Activated T-helper 1 cell treated with anti-CD3 and anti-CD28 coated beads, Interleukin-12 subunit alpha, Interleukin-12 subunit beta, Interleukin-2, Interleukin-4 antibody, amounts not matched to agents 30 ng/mL and 10 ng/mL and 1 ng/mL, durations not matched to agents 14 hours and 24 hours and 36 hours (primary cell): ENCODE data around the gene PCED1A. TPM values are rescaled to one million over a fixed set of nuclear protein-coding genes. Genes with fewer than 3 reads are reported as not detected.

Experiments
- DNase-seq: peaks from one replicate; pipeline ENCODE4 v3.0.0; 2021; ENCODE audit warnings: low spot score
- H3K27ac Mint-ChIP-seq: one replicate; pipeline ENCODE4 v1.8.0; 2021; ENCODE audit warnings: mild to moderate bottlenecking, mixed read lengths
- H3K27me3 Mint-ChIP-seq: one replicate; pipeline ENCODE4 v1.8.0; 2022; ENCODE audit warnings: mild to moderate bottlenecking, moderate library complexity, mixed read lengths; ENCODE audit not compliant: insufficient read depth
- H3K36me3 Mint-ChIP-seq: one replicate; pipeline ENCODE4 v1.8.0; 2021; ENCODE audit warnings: low read depth, mixed read lengths
- H3K4me1 Mint-ChIP-seq: one replicate; pipeline ENCODE4 v1.8.0; 2021; ENCODE audit warnings: low read depth, mixed read lengths
- H3K4me3 Mint-ChIP-seq: one replicate; pipeline ENCODE4 v1.8.0; 2021; ENCODE audit warnings: mild to moderate bottlenecking, moderate library complexity, mixed read lengths
- H3K9me3 Mint-ChIP-seq: one replicate; pipeline ENCODE4 v1.8.0; 2021; ENCODE audit warnings: mixed read lengths
- intact Hi-C: fragments of 100-400 bp; cut with micrococcal nuclease; formaldehyde crosslinking; loops from one replicate; pipeline ENCODE4 v1.15.1; 2024
- total RNA-seq: library from RNA; stranded (reverse); gene quantifications from 2 replicates; pipeline ENCODE4 v1.2.3, GENCODE V29; 2022

Gene PCED1A
- total RNA-seq, 1 donor from 2014 or later: 27.9 TPM

- peaks cover 7% of the 10 kb centered on the region for H3K36me3 Mint-ChIP-seq
- no peaks in the 10 kb centered on the region for H3K9me3 Mint-ChIP-seq
- H3K27me3 Mint-ChIP-seq: no peaks in the 10 kb centered on the region
- H3K4me3 Mint-ChIP-seq: no peak overlapping the region
- no peak for DNase-seq
- intact Hi-C loops: loop anchor here (10.0 kb wide), 1 partner anchor 144 kb away; no protein-coding TSS in a partner anchor
- H3K4me1 Mint-ChIP-seq: no peaks in the 10 kb centered on the region
- no peak overlapping the region for H3K27ac Mint-ChIP-seq
These were observed 18.1 kb upstream of the PCED1A start for GRCh38 chr20:2858591-2858990.

- Mint-ChIP-seq H3K9me3 (no peaks in the 10 kb centered on the region), H3K27me3 (no peaks in the 10 kb centered on the region), H3K4me3 (no peak overlapping the region), H3K36me3 (peaks cover 9% of the 10 kb centered on the region), H3K4me1 (peaks cover 18% of the 10 kb centered on the region), H3K27ac (no peak overlapping the region)
- no peak for DNase-seq
- intact Hi-C loops: loop anchor here (10.0 kb wide), 1 partner anchor 136 kb away; no protein-coding TSS in a partner anchor
These were observed 10.6 kb upstream of the PCED1A start for GRCh38 chr20:2851086-2851485.

- H3K4me1 Mint-ChIP-seq: peaks cover 25% of the 10 kb centered on the region
These were observed 9.1 kb upstream of the PCED1A start for GRCh38 chr20:2849529-2849928.

GRCh38 chr20:2847802-2848201 is 7.3 kb upstream of the PCED1A start:
- no peak overlapping the region for H3K27ac Mint-ChIP-seq
- intact Hi-C loops: no loop called here
- H3K4me3 Mint-ChIP-seq: no peak overlapping the region
- H3K9me3 Mint-ChIP-seq: no peaks in the 10 kb centered on the region
- H3K36me3 Mint-ChIP-seq: peaks cover 19% of the 10 kb centered on the region
- no peak for DNase-seq
- H3K27me3 Mint-ChIP-seq: no peaks in the 10 kb centered on the region
- peaks cover 31% of the 10 kb centered on the region for H3K4me1 Mint-ChIP-seq

More at GRCh38 chr20:2849529-2849928, 9.1 kb upstream of the PCED1A start:
- Mint-ChIP-seq H3K36me3 (peaks cover 13% of the 10 kb centered on the region), H3K27ac (no peak overlapping the region), H3K27me3 (no peaks in the 10 kb centered on the region), H3K9me3 (no peaks in the 10 kb centered on the region), H3K4me3 (no peak overlapping the region)
- DNase-seq: no peak
- intact Hi-C loops: no loop called here

- H3K27ac Mint-ChIP-seq: no peak overlapping the region
- peaks cover 20% of the 10 kb centered on the region for H3K4me1 Mint-ChIP-seq
- H3K4me3 Mint-ChIP-seq: no peak overlapping the region
- no peaks in the 10 kb centered on the region for H3K27me3 Mint-ChIP-seq
- no peak for DNase-seq
- peaks cover 19% of the 10 kb centered on the region for H3K36me3 Mint-ChIP-seq
- intact Hi-C loops: no loop called here
- H3K9me3 Mint-ChIP-seq: no peaks in the 10 kb centered on the region
These were observed 6.2 kb upstream of the PCED1A start for GRCh38 chr20:2846698-2847097.

- no peak for DNase-seq
- Mint-ChIP-seq H3K9me3 (no peaks in the 10 kb centered on the region), H3K4me3 (no peak overlapping the region), H3K36me3 (peaks cover 19% of the 10 kb centered on the region), H3K27ac (no peak overlapping the region), H3K27me3 (no peaks in the 10 kb centered on the region), H3K4me1 (peaks cover 24% of the 10 kb centered on the region)
- intact Hi-C loops: no loop called here
These were observed 5.2 kb upstream of the PCED1A start for GRCh38 chr20:2845607-2846006.

GRCh38 chr20:2840967-2841531 is 594 bp upstream of the PCED1A start:
- Mint-ChIP-seq H3K27ac (peak overlapping the region; percentile 82), H3K36me3 (peaks cover 26% of the 10 kb centered on the region), H3K9me3 (no peaks in the 10 kb centered on the region), H3K4me1 (peaks cover 32% of the 10 kb centered on the region), H3K4me3 (peak overlapping the region; percentile 92), H3K27me3 (no peaks in the 10 kb centered on the region)
- DNase-seq: peak; percentile 35
- intact Hi-C loops: loop anchor here (1.0 kb wide), 2 partner anchors 9 to 32 kb away; partner anchors contain the start of gene PTPRA

- Mint-ChIP-seq H3K27ac (peak overlapping the region; percentile 88), H3K4me3 (peak overlapping the region; percentile 83), H3K4me1 (peaks cover 27% of the 10 kb centered on the region), H3K36me3 (peaks cover 24% of the 10 kb centered on the region), H3K9me3 (no peaks in the 10 kb centered on the region), H3K27me3 (no peaks in the 10 kb centered on the region)
- intact Hi-C loops: loop anchor here (1.0 kb wide), 2 partner anchors 7 to 34 kb away; partner anchors contain the start of gene PTPRA
- no peak for DNase-seq
These were observed 720 bp downstream of the PCED1A start for GRCh38 chr20:2839732-2840137.

GRCh38 chr20:2838847-2839671 is 1.4 kb downstream of the PCED1A start:
- Mint-ChIP-seq H3K9me3 (no peaks in the 10 kb centered on the region), H3K36me3 (peaks cover 19% of the 10 kb centered on the region), H3K4me3 (peak overlapping the region; percentile 83), H3K27ac (peak overlapping the region; percentile 88), H3K4me1 (peaks cover 20% of the 10 kb centered on the region), H3K27me3 (no peaks in the 10 kb centered on the region)
- intact Hi-C loops: no loop called here
- DNase-seq: no peak

GRCh38 chr20:2838170-2838797 is 2.2 kb downstream of the PCED1A start:
- intact Hi-C loops: no loop called here
- H3K4me3 Mint-ChIP-seq: peak overlapping the region; percentile 43
- peaks cover 16% of the 10 kb centered on the region for H3K36me3 Mint-ChIP-seq
- H3K9me3 Mint-ChIP-seq: no peaks in the 10 kb centered on the region
- H3K27me3 Mint-ChIP-seq: no peaks in the 10 kb centered on the region
- no peak overlapping the region for H3K27ac Mint-ChIP-seq
- no peak for DNase-seq
- H3K4me1 Mint-ChIP-seq: peaks cover 13% of the 10 kb centered on the region

- no peak for DNase-seq
- intact Hi-C loops: no loop called here
- no peak overlapping the region for H3K27ac Mint-ChIP-seq
- no peak overlapping the region for H3K4me3 Mint-ChIP-seq
- no peaks in the 10 kb centered on the region for H3K27me3 Mint-ChIP-seq
- H3K36me3 Mint-ChIP-seq: peaks cover 16% of the 10 kb centered on the region
- H3K9me3 Mint-ChIP-seq: no peaks in the 10 kb centered on the region
- peaks cover 13% of the 10 kb centered on the region for H3K4me1 Mint-ChIP-seq
These were observed 3.1 kb downstream of the PCED1A start for GRCh38 chr20:2837221-2837960.

GRCh38 chr20:2836035-2836434 is 4.4 kb downstream of the PCED1A start:
- peaks cover 15% of the 10 kb centered on the region for H3K4me1 Mint-ChIP-seq
- H3K4me3 Mint-ChIP-seq: no peak overlapping the region
- H3K27ac Mint-ChIP-seq: no peak overlapping the region
- H3K36me3 Mint-ChIP-seq: peaks cover 16% of the 10 kb centered on the region
- H3K27me3 Mint-ChIP-seq: peaks cover 2% of the 10 kb centered on the region
- H3K9me3 Mint-ChIP-seq: no peaks in the 10 kb centered on the region
- intact Hi-C loops: no loop called here
- no peak for DNase-seq
